ENCODE measurements around the gene NXF1.

DNA sequence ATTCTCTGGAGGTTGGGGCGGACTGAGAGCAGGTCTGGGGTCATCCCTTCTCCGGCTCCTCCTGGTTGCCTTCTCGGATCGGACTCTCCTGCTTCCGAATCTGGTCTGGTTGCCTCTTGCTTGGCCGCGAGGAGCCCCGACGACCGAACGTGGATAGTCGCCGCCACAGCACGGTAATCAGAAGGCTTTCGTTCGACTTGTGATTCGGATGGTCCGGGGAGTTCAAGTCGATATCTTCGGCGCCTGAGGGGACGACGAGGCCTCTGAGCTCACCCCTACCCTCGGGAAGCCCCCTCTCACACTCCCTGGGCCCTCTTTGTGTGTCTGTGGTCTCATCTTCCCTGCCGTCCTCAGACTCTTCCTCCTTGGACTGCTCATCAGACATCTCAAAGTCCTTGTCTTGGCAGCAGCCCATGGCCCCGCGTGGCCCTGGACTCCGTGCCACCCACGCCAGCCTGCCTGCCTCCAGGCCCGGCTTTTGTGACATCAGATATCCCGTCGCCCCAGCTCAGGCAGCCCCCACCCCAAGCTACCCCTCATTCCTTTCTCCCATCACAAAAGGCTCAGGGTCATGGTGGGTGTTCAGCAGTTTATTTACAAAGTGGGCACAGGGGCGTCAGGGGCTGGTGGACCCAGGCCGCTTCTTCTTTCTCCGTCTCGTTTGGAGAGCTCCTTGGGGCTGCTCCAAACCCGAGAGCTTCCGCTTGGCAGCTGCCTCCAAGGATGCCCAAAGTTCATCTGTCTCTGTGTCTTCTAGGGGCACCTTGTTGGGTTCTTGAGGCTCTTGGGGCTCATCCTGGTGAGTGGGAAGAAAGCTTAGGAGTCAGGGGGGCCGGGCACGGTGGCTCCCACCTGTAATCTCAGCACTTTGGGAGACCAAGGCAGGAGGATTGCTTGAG lies 27.3 kb upstream of the NXF1 start, which contains the start of gene TEX54:
- TF ChIP-seq, protein P1, sequence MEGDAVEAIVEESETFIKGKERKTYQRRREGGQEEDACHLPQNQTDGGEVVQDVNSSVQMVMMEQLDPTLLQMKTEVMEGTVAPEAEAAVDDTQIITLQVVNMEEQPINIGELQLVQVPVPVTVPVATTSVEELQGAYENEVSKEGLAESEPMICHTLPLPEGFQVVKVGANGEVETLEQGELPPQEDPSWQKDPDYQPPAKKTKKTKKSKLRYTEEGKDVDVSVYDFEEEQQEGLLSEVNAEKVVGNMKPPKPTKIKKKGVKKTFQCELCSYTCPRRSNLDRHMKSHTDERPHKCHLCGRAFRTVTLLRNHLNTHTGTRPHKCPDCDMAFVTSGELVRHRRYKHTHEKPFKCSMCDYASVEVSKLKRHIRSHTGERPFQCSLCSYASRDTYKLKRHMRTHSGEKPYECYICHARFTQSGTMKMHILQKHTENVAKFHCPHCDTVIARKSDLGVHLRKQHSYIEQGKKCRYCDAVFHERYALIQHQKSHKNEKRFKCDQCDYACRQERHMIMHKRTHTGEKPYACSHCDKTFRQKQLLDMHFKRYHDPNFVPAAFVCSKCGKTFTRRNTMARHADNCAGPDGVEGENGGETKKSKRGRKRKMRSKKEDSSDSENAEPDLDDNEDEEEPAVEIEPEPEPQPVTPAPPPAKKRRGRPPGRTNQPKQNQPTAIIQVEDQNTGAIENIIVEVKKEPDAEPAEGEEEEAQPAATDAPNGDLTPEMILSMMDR (conservative IDR thresholded peaks at IDR 0.05; ENCODE audit: low read length) = no peak
- TF ChIP-seq EZH2phosphoT487 (IDR thresholded peaks at IDR 0.05; ENCODE audit: borderline replicate concordance) = no peak

Data from Loucy (cell line).